Uterus (tissue), 2 donors: ENCODE measurements around the gene SNX5.

Source experiments
- CTCF ChIP-seq, 4 experiments: fragments of 200-600 bp in 2 of 4; fragments of 450-650 bp in 2 of 4; sonication (generic) in 2 of 4; IDR thresholded peaks; one replicate each; pipeline ENCODE4 v1.5.1; 2016 to 2019; ENCODE audit warnings: antibody characterized with exemption in 4 of 4, mild to moderate bottlenecking in 2 of 4, moderate library complexity in 1 of 4
- POLR2A ChIP-seq, 2 donors: fragments of 450-650 bp; IDR thresholded peaks; one replicate each; pipeline ENCODE4 v1.6.1; 2016; ENCODE audit warnings: antibody characterized with exemption in 2 of 2, mild to moderate bottlenecking in 1 of 2, moderate library complexity in 1 of 2

- TF ChIP-seq CTCF (IDR thresholded peaks at IDR 0.05) (peak in 3 of 4 experiments; percentile 14 to 29 (median 25)), POLR2A (IDR thresholded peaks at IDR 0.05) (no peak)
Measured at GRCh38 chr20:17958373-17959256, 10.0 kb downstream of the SNX5 start.
